ENCODE data around the gene KIF17.
A peak's percentile ranks its signal among the peaks of the same experiment; 100 is the strongest.

The KIF17 gene

DNA sequence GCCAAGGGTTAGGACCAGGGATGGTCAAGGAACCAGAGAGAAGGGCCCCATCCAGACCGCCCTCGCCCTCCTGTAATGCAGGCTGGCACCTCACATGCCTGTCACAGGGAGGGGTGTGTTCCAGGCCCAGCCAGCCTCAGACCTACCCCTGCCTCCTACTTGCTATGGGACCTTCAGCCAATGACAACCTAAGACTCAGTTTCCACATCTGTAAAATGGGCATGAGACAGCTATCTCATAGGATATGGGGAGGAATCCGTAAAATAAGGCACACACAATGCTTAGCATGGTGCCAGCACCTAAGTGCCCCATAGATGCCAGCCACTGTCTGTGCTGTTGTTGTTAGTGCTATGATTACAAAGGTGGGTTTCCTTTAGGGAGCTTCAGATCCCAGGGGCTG, 7.9 kb downstream of the KIF17 start:
- DNase-seq, result no peak

- DNase-seq, result no peak
Measured at GRCh38 chr1:20708891-20709290, 8.9 kb downstream of the KIF17 start.

- DNase-seq, result no peak
Measured at GRCh38 chr1:20708057-20708456, 9.8 kb downstream of the KIF17 start.

- DNase-seq, result no peak
Measured at GRCh38 chr1:20706841-20707240, 11.0 kb downstream of the KIF17 start.

DNA sequence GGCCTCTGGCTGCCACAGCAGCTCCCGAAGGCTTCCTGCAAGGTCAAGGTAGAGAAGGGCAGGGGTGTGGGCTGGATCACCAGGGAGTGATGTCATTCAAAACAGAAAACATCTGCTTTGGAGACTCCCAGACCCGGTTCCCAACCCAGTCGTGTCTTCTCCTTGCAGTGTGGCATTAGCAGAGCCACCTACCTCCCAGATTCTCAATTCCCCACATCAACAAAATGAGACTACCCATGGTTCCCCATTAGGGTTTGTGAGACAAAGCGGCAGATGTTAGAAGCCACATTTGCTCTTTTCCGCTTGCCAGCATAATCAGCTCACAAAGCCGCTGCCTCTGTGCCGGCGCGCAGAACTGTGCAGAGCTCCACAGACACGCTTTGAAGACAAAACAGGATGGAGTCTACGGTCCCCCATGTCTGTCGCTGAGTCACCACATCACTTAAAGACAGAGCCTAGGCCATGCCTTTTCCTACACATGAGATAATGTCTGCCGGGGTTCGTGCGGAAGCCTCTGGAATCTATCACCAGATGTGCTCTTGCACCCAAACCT, 12.5 kb downstream of the KIF17 start:
- no peak for DNase-seq

GRCh38 chr1:20704390-20705202, 13.2 kb downstream of the KIF17 start:
- DNase-seq, result no peak

DNA sequence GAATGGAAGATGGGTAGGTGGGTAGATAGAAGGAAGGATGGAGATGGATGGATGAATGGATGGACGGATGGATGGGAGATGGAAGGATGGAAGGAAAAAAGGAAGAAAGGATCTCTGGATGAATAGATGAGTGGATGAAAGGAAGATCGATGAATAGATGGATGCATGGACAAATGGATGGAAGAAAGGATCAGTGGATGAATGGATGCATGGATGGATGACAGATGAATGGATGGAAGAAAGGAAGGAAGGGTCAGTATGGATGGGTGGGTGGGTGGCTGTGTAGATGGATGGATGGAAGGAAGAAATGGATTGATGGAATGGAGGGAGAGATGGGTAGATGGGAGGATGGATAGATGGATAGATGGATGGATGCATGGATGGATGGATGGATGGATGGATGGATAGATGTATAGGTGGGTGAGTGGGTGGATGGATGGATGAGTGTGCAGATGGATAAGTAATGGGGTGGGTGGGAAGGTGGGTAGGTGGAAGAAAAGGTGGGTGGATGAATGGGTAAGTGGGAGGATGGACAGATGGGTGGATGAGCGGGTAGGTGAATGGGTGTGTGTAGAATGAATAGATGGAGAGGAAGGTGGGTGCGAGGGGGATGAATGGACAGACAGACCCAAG, 14.6 kb downstream of the KIF17 start:
- DNase-seq, result no peak

DNA sequence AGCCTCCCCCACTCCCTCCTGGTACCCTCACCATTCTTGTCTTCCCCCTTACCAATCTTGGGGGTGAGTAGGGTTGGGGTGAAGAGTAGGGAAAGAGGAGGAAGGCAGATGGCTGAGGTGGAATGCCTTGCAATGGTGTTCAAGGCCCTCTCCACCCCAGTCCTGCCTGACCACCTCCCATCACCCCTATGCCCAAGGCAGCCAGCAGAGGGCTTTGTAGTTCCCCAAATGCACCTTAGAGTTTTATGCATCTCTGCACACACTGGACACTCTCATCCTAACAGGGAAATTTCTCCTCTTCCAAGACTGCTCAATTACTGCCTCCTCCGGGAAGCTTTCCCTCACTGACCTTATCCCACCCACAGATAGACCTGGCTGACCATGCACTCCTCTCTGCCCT, 15.4 kb downstream of the KIF17 start:
- no peak for DNase-seq

GRCh38 chr1:20701847-20702246, 16.0 kb downstream of the KIF17 start:
- no peak for DNase-seq

DNA sequence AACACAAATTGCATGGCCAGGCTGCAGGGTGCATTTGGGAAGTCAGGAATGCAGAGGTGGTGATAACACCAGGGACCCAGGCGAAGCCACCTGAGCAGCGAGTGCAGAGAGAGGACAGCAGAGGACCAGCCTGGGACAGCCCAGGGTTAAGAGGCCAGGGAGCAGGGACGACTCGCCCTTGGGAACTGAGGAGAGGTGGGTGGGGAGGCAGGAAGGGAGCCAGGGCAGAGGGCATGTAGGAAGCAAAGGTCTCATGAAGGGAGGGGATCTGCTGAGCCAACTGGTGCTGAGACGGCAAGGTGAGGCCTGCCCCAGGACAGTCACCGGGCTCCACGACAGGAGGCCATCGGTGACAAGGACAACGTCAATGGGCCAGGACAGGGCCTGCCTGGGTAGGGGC, 16.4 kb downstream of the KIF17 start:
- DNase-seq, result no peak

DNA sequence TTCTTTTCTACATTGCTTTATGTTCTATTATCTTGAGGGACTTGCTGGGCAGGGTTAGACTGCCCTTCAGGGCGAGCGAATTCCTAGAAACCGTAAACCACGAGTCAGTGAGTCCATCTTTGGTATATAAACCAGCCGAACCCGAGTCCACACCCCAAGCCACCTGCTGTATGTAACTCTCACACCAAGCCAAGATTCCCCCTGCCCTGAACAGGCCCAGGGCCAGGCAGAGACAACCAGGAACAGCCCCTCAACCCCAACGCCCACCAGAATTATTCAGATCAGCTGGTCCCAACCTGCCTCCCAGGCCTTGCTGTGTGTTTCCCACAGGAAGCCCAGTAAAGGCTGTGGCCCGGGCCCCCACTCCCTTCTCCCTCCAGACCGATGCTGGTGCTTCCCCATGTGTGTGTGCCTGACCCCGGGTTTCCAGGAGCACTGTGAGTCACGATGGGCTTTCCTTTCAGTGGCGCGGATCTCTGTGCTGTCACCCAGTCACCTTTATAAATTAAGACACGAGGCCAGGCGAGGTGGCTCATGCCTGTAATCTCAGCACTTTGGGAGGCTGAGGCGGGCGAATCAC, 17.1 kb downstream of the KIF17 start:
- no peak for DNase-seq

DNA sequence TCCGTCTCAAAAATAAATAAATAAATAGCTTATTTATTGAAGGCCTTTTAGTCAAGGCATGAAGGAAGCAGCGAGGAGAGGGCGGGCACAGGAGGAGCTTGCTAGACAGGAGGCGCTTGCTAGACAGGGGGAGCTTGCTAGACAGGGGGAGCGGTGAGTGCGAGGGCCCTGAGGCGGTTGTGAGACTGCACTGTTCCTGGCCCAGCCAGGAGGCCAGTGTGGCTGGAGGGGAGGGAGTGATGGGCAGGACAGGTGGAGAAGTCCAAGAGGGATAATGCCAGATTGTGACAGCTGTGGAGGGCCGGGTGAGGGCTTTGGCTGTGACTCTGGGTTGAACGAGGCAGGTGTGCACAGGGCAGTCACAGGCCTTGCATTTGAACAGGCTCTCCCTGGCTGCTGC, 18.2 kb downstream of the KIF17 start:
- no peak for DNase-seq

- no peak for DNase-seq
Measured at GRCh38 chr1:20698195-20698910, 19.5 kb downstream of the KIF17 start.

- no peak for DNase-seq
Measured at GRCh38 chr1:20697563-20697962, 20.2 kb downstream of the KIF17 start.

DNA sequence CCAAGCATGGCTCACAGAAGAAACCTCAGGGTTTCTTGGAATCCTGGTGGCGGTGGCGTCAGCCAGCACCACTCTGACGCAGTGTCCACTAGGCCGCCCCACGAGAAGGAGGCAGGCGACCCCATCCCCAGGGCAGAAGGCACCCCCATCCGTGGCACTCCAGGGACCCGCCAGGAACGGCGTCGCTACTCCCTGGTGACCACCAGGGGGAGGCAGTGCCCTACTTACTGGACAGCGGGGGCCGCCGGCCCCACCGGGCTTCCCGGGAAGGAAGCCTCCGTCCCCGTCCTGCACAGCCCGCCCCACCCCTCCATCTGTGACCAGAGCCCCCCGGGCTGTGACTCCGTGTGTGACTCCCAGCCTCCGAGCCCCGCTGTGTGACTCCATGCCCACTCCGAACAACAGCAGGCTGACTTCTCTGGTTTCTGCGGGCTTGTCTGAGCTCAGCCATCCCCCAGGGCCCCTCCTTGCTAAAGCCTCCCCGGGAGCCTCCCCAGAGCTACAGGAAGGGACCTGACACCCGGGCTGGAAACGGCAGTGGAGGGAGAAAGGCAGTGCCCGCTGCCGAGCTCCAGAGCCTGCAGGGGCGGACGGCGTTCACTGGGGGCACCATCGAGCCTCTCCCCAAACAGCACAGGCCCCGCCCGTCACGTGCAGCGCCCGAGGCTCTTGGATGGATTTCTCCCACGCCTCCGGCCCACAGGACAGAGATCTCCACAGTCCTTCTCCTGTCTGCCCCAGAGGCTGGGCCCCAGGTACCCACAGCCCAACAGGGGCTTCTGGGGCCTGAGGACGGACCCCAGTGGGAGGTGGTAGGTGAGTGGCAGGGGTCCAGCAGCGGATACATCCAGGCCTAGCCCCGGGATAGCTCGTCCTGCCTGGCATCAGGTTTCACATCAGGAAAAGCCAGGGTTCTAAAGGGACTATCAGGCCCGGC, 21.1 kb downstream of the KIF17 start:
- DNase-seq, result peak; percentile 74 to 86

DNA sequence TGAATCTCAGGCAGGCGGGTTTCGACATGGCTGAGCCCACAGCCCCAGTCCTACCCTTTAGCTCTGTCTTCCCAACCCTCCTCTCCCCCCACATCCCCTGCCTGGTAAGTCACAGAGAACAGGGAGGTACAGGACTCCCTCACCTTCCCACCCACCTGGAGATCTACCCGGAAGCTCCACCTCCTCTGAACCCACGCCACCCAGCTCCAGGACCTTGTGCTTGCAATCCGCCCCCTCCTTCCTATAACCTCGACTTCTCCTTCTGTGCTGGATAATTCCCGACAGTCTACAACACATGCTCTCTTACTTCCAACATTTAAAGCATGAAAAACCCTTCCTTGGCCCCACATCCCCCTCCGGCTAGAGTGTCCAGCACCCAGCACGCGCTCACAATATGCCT, 22.3 kb downstream of the KIF17 start:
- peak in 1 of 2 donors; percentile 56 for DNase-seq

- DNase-seq, result no peak
Measured at GRCh38 chr1:20693623-20694022, 24.2 kb downstream of the KIF17 start.

DNA sequence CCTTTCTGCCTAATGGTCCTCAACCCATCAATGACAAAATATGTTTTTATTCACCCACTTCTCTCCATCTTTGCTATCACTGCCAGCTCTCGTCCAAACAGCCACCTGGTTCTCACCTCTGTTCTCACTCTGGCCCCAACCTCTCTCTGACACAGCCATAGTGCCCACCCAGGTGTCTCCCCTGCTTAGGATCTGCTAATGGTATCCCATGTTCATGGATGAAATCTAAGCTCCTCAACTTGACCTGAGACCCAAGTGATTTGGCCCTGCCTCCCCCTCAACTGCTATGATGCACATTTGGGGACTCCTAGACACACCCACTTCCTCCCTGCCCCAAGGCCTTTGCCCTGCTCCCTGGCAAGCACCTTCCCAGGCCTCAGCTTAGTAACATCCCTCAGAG, 25.9 kb downstream of the KIF17 start:
- peak; percentile 48 to 60 for DNase-seq

DNA sequence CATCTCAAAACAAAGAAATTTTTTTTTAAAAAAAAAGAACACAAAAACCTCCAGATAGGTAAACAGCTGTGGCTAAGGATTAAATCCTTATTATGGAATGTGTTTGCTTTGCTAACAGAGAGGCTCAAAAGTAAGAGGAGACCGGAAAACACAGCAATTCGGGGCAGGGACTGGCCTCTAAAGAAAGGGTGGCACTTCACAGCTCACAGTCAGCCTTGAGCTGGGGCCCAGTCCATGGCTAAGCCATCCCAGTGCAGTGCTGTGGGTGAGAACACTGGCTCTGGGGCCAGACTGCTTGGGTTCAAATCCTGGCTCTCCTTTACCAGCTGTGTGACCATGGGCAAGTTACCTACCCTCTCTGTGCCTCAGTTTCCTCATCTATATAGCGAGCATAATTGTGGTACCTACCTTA, 28.2 kb downstream of the KIF17 start:
- no peak for DNase-seq

DNA sequence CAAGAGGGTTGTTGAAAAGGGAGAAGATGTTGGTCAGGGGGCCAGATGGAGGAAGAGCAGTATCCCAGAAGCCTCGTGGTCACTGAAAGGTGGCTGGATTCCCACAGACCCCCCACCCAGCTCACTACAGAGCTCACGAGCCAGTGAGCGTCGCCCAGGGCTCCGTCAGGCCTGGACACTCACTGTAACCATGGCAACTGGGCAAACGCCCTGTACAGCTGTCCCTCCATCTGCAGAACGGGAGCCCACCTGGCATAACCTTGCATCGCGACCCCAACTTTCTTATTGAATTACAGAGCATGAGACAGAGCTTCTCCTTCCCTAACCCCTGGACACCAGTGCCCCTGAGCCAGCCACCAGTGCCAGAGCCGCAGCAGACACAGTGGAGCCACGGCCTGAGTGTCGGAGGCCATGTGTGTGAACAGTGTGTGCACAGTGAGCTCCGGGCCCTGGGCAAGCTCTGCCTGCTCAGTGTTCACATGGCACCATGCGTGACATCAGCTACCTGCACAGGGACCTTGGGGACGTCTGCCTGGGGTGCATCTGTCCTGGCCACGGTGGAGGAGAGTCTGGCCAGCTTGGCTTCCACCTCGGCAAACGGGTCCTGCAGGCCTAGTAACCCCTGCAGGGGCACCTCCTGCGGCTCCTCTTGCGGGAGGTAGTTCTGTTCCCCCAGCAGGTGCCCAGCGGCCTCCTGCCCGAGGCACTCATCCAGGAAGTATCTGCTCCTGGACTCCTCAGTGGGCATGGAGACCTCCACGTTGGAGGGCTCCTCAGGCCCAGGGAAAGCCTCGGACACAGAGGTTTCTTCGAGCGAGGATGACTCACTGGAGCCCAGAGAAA, 30.7 kb downstream of the KIF17 start:
- no peak for DNase-seq

- peak; percentile 50 to 80 for DNase-seq
Measured at GRCh38 chr1:20685741-20686140, 32.1 kb downstream of the KIF17 start.

Data from inflammatory macrophage treated with lipopolysaccharide for 1 hour (primary cell).